ENCODE measurements around the gene GZMM.

Gene GZMM

GRCh38 chr19:512547-513365 is 31.1 kb upstream of the GZMM start:
- DNase-seq = no peak

- DNase-seq = no peak
Observed at GRCh38 chr19:513368-514165, 30.3 kb upstream of the GZMM start.

- DNase-seq = no peak
Observed at GRCh38 chr19:514166-514663, 29.6 kb upstream of the GZMM start.

DNA sequence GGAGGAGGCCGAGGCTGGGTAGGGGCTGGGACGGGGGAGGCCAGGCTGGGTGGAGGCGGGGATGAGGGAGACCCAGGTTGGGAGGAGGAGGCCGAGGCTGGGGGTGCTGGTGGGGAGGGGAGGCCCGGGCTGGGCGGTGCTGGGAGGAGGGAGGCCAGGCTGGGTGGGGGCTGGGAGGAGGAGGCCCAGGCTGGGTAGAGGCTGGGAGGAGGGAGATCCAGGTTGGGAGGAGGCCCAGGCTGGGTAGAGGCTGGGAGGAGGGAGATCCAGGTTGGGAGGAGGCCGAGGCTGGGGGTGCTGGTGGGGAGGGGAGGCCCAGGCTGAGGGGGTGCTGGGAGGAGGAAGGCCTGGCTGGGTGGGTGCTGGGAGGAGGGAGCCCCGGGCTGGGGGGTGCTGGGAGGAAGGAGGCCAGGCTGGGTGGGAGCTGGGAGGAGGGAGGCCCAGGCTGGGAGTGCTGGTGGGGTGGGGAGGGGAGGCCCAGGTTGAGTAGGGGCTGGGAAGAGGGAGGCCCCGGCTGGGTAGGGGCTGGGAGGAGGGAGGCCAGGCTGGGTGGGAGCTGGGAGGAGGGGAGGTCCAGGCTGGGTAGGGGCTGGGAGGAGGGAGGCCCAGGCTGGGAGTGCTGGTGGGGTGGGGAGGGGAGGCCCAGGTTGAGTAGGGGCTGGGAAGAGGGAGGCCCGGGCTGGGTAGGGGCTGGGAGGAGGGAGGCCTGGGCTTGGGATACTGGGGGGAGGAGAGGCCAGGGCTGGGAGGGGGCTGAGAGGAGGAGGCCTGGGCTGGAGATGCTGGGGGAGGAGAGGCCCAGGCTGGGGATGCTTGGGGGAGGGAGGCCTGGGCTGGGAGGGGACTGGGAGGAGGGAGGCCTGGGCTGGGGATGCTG is 25.9 kb upstream of the GZMM start:
- DNase-seq = no peak

DNA sequence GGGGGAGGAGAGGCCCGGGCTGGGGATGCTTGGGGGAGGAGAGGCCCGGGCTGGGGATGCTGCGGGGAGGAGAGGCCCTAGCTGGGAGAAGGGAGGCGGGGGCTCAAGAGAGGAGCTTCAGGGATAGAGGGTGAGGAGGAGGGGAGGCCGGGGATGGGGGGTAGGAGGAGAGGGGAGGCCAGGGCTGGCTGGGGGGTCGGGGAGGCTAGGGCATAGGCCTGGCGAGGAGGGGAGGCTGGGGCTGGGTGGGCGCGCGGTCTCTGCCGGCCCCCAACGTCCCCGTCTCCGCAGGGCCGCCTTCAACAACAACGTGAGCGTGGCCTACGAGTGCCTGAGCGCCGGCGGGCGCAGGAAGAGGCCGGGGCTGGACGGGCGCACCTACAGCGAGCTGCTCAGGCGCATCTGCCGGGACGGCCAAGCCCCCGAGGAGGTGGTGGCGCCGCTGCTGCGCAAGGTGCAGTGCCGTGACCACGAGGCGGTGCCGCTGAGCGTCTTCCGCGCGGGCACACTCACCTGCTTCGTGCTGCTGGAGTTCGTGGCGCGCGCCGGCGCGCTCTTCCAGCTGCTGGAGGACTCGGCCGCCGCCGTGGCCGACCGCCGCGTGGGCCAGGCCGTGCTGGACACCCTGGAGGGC is 25.1 kb upstream of the GZMM start:
- no peak for DNase-seq

DNA sequence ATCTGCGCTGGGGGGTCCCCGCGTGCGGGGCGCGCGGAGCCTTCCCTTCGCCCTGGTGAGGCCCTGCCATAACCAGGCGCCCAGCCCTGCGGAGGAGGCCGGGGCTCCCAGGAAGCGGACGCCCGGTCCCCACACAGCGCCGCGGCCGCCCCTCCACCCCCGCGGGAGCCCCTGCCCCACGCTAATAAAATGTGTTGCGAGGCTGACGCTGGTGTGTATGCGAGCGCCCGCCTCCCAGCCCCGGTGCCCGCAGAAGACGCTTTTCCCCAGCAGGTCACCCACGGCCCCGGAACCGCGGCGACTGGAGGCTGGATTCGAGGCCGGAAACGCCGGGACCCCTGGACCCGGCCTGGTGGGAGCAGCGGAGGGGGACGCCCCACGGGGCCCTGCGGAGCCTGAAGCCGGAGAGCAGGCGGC is 24.4 kb upstream of the GZMM start:
- DNase-seq = no peak

GRCh38 chr19:522726-523125 is 21.1 kb upstream of the GZMM start:
- no peak for DNase-seq

- no peak for DNase-seq
Observed at GRCh38 chr19:524062-524674, 19.7 kb upstream of the GZMM start.

GRCh38 chr19:525029-525428 is 18.8 kb upstream of the GZMM start:
- no peak for DNase-seq

DNA sequence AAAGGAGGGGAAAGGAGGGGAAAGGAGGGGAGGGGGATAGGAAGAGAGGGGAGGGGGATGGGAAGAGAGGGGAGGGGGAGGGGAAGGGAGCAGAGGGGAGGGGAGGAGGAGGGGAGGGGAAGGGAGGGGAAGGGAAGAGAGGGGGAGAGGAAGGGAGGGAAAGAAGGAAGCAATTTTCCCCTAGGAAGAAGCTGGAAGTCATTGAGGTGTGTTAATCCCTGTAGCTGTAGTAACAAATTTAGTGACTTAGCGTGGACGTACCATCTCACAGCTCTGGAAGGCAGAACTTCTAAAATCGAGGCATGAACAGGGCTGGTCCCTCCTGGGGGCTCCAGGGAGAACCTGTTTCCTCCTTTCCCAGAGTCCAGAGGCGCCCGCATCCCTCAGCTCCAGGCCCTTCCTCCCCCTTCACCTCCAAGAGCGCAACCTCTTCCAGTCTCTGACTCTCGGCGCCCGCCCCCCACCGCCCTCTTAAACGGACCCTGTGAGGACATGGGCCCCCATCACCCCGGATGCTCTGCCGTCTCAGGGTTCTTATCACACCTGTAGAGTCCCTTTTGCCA is 17.9 kb upstream of the GZMM start:
- DNase-seq = no peak

DNA sequence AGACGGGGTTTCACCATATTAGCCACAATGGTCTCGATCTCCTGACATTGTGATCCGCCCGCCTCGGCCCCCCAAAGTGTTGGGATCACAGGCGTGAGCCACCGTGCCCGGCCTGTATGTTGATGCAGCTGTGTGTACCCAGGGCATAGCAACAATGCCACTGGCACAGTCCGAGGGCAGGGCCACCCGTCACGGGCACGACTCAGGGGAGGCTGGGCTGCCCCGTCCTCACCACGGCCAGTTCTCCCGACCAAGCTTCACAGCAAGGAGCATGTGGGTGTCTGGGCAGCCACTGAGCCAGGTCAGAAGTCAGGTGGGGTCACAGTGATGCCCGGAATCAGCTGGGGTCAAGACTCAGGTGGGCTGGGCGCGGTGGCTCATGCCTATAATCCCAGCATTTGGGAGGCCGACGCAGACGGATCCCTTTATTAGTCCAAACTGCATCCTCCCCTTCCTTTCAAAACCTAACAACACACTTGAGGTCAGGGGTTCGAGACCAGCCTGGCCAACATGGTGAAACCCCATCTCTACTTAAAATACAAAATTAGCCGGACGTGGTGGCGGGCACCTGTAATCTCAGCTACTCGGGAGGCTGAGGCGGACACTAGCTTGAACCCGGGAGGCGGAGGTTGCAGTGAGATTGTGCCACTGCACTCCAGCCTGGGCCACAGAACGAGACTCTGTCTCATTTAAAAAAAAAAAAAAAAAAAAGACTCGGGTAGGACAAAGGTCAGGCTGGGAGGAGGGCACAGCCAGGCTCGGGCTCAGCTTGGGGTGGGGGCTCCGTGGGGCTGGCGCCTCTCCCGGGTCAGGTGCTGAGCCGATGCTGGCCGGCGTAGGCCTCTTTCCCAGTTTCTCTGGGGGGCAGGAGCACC is 13.5 kb upstream of the GZMM start:
- no peak for DNase-seq

DNA sequence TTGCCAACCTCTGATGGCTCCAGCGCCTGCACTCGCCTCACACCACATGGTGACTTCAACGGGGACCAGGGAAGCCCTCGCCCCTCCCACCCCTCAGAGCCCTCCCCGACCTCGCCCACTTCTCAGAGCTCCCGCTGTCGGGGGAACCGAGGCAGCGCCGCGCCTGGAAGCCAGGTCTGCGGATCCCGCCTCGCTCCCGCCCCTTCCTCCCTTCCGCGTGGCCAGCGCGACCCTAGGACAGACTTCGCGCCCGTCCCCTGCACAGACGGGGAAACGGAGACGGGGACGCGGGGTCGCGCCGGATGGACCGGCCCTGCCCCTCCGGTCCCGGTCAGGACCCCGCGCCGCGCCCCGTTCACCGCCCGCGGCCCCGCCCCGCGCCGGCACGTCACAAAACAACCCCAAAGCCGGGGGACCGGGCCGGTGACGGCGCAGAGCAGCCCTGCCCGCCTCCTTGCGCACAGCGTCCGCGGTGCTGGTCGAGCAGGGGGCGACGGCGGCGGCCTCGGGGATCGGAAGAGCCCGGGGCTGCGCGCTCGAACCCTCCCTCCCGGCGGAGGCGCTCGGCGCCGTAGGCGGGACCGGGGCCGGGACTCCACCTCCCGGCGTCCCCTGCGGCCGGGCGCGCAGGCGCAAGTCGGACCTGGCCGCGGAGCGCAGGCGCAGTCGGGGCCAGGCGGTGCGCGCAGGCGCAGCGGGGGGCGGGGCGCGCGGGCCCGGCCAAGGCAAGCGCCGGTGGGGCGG is 12.7 kb upstream of the GZMM start:
- peak; percentile 86 for DNase-seq

DNA sequence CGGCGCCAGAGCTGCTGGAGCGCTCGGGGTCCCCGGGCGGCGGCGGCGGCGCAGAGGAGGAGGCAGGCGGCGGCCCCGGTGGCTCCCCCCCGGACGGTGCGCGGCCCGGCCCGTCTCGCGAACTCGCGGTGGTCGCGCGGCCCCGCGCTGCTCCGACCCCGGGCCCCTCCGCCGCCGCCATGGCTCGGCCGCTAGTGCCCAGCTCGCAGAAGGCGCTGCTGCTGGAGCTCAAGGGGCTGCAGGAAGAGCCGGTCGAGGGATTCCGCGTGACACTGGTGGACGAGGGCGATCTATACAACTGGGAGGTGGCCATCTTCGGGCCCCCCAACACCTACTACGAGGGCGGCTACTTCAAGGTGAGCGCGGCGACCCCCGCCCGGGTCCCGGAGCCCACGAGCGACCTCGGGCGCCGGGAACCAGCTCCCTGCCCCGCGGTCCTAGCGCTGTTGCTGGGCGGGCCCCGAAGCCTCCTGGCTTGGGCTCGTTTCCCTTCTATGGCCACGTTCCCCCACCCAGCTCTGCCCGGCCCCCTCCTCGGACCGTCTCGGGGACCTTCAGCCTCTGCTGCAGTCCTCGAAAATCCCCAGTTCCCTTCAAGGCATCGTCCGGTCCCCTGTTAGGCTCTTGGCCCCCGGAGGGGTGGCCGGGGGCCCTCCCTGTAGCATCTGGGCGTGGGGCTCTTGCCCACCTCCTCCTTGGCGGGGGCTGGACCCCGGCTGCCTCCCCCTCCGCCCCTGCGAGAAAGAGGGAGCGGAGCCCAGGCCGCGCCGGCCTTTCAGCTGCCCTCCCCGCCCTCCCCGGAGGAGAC is 11.9 kb upstream of the GZMM start, which contains the start of gene CDC34:
Gene CDC34 (plus strand): TSS at position 8 of the 808 bp plus-strand sequence. CDS start 172 bp downstream, at position 180.
- no peak for DNase-seq

- peak; percentile 71 for DNase-seq
Observed at GRCh38 chr19:532561-533363, 11.1 kb upstream of the GZMM start.

DNA sequence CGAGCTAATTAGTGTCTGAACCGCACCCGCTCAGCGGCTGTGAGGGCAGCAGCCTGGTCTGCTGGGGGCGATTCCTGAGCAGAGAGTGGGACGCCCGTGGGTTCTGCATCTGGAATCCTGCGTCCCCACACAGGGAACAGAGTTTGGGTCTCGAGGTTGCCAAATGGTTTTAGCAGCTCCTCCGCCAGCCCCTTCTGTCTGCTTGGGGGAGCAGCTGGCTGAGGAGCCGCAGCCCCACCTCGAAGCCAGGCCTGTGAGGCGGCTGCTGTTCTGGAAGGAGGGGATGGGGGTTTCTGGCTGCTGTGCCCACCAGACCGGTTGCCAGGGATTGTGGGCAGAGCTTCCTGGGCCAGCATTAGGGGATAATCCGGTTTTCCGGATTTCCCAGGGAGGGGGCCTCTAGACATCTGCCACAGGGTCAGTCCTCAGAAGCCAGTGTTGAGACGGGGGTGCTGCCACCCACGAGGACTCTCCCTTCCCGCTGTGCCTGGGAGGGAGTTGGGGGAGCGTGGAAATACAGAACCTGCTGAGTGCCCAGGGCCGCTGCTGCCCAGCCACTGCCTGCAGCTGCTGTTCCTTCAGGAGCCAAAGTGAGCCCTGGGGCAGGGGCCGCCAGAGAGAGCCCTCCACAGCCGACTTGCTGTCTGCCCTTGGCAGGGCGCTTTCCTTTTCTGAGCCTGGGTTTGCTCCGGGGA is 10.3 kb upstream of the GZMM start:
- DNase-seq = no peak

DNA sequence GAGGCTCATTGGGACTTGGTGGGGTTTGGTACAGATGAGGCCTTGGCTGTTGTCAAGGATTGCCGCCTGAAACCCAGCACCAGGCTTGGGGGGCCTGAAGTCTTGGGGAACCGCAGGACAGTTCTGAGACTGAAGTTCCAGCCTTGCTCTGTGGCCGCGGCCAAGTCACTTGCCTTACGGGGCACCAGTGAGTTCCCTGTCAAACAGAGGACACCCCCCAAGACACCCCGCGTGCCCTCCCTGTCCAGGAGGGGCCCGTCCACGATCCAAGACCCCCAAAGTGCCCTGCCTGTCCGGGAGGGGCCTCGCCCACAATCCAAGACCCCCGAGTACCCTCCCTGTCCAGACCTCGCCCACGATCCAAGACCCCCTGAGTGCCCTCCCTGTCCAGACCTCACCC is 9.8 kb upstream of the GZMM start:
- DNase-seq = no peak

All from NCI-H1105 (cell line).